Muscle layer of colon (tissue), 2 donors: ENCODE measurements around the gene TUG1.

Experiments
- H3K27ac ChIP-seq: one replicate; pipeline ENCODE4 v1.7.0; 2013; ENCODE audit warnings: low read depth, mild to moderate bottlenecking, low read length, moderate library complexity
- H3K27me3 ChIP-seq, 2 donors: one replicate each; pipeline ENCODE4 v1.7.0; 2013; ENCODE audit warnings: low read length in 2 of 2, mild to moderate bottlenecking in 2 of 2; ENCODE audit not compliant: insufficient read depth in 2 of 2, control insufficient read depth in 1 of 2
- H3K36me3 ChIP-seq: one replicate; pipeline ENCODE4 v1.7.0; 2013; ENCODE audit warnings: mild to moderate bottlenecking, low read length; ENCODE audit not compliant: insufficient read depth
- H3K4me1 ChIP-seq: one replicate; pipeline ENCODE4 v1.7.0; 2013; ENCODE audit warnings: mild to moderate bottlenecking, low read length; ENCODE audit not compliant: insufficient read depth
- H3K4me3 ChIP-seq, 2 donors: one replicate each; pipeline ENCODE4 v1.7.0; 2013; ENCODE audit warnings: low read length in 2 of 2, low read depth in 1 of 2, mild to moderate bottlenecking in 1 of 2, moderate library complexity in 1 of 2
- H3K9ac ChIP-seq: one replicate; pipeline ENCODE4 v1.7.0; 2013; ENCODE audit warnings: low read length
- H3K9me3 ChIP-seq: one replicate; pipeline ENCODE4 v1.7.0; 2013; ENCODE audit warnings: mild to moderate bottlenecking, low read length
- donor health status: abdominal sarcoma.
- donor health status: Adenocarcinoma of cecum.

The TUG1 gene

DNA sequence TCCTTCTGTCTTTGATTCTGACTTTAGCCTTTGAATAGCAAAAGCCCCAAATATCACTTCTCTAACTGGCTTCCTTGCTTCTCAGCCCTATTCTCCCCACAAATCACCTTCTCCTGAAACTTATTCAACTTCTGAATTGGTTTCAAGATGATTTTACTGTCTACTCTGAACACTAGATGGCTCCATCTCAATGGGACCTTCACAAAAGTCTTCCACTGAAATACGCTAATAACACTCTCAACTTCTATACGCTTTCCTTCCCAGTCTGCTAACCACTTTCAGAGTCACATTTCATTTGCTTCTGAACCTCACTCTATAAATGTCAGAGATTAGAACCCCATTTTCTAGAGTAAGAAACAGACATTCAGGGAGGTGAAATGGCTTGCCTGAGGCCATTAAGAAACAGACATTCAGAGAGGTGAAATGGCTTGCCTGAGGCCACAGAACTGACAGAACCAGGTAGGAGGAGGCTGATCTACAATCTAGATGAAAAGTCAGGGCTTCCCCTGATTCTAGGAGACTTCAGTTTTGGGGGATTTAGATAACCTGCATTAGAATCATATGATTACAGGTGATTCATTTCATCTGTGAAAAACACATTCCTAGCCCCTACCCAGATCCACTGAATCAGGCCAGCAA, 21.1 kb upstream of the TUG1 start:
- H3K4me3 ChIP-seq, result no peak overlapping the region
- H3K27me3 ChIP-seq, result no peaks in the 10 kb centered on the region
- H3K9me3 ChIP-seq, result no peaks in the 10 kb centered on the region
- peaks cover 15% of the 10 kb centered on the region for H3K4me1 ChIP-seq
- peak overlapping the region; percentile 11 for H3K9ac ChIP-seq
- H3K27ac ChIP-seq, result peak overlapping the region; percentile 36
- H3K36me3 ChIP-seq, result peaks cover 68% of the 10 kb centered on the region

DNA sequence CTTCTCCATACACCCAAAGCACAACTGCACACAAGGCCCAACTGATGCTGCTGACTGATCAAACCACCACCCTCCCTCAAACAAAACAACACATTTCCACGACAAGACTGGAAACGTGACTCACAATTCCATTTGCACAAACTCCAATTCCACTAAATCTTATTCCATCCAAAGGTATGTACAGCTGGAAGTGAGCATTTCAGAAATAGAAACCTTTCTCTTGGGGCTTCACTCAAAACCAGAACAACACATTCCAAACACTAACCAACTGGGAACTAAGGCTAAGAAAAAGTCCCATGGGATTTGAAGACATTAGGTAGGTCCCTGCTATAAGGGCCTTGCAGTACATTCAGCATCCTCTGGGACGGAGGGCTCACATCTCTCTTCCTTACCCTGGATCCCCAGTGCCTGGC, 20.1 kb upstream of the TUG1 start:
- Histone ChIP-seq H3K9me3 (no peaks in the 10 kb centered on the region), H3K36me3 (peaks cover 72% of the 10 kb centered on the region), H3K9ac (no peak overlapping the region), H3K27me3 (no peaks in the 10 kb centered on the region), H3K27ac (no peak overlapping the region), H3K4me3 (no peak overlapping the region), H3K4me1 (peaks cover 15% of the 10 kb centered on the region)

DNA sequence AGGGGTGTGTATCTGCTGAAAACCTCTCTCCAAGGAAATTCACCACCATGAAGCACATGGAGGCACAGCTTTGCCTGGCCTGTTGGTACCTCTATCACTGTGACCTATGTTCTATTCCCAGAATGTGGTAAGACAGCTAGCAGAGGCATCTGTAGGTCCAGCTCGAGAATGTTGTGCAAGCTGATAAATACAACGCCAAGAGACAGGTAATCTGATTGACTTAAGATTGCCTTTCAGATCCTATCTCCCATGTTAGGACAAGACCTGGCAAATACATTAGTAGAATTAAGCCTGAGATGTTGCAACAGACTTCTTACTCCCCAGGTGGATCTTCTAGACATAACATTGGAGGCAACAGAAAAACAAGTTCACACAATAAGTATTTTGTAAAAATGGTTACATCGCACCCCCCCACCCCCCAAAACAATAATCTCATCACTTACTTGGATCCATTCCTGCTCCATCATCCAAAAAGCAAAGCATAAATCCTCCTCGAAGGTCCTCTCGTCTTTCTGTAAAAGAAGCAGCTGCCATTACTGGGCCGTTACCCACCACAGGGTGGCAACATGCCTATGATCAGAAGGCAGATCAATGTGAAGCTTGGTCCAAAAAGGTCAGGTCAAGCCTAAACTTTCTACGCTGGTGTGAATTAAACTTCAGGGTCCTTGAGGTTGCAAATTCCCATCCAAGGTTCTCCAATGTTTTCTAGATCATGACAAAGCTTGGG, 19.0 kb upstream of the TUG1 start:
- Histone ChIP-seq H3K9me3 (no peaks in the 10 kb centered on the region), H3K4me1 (peaks cover 15% of the 10 kb centered on the region), H3K27me3 (no peaks in the 10 kb centered on the region), H3K27ac (no peak overlapping the region), H3K4me3 (no peak overlapping the region), H3K9ac (no peak overlapping the region), H3K36me3 (peaks cover 68% of the 10 kb centered on the region)

DNA sequence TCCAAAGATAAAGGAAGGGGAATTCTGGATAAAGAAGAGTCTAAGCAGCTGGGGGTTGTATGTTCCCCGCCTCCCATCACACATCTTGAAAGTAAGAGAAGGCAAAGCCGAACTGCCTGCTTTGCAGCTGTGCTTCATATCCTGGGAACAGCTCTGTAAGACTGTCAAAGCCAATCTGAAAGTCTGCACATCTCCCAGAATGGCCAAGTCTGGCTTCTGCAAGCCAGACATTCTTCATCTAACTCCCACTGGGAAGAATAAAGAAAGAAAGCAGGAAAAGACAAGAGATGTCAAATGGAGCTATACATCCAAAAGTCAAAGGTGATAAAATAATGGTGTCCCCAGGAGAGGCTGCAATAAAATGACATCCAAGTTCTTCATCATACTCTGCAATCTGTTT, 15.9 kb upstream of the TUG1 start:
- H3K9me3 ChIP-seq, result no peaks in the 10 kb centered on the region
- H3K4me3 ChIP-seq, result no peak overlapping the region
- H3K36me3 ChIP-seq, result peaks cover 51% of the 10 kb centered on the region
- no peak overlapping the region for H3K9ac ChIP-seq
- no peaks in the 10 kb centered on the region for H3K27me3 ChIP-seq
- H3K4me1 ChIP-seq, result peaks cover 4% of the 10 kb centered on the region
- H3K27ac ChIP-seq, result no peak overlapping the region

DNA sequence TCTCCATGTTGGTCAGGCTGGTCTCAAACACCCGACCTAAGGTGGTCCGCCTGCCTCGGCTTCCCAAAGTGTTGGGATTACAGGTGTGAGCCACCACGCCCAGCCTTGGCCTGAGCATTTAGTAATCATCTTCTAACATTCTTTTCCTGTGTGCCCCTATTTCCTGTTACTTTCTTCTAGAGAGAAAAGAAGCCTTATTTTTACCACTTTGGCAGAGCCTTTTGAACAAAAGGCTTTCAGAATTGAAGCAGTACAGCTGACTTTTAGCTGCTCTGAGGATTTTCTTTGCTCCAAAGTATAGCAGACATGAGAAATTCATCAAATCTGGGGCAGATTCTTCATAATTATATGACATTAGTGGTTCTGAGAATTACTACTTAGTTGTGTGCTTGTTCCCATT, 13.9 kb upstream of the TUG1 start:
- H3K36me3 ChIP-seq, result peaks cover 33% of the 10 kb centered on the region
- no peaks in the 10 kb centered on the region for H3K9me3 ChIP-seq
- no peak overlapping the region for H3K4me3 ChIP-seq
- H3K4me1 ChIP-seq, result no peaks in the 10 kb centered on the region
- H3K27ac ChIP-seq, result no peak overlapping the region
- H3K27me3 ChIP-seq, result no peaks in the 10 kb centered on the region
- H3K9ac ChIP-seq, result no peak overlapping the region

DNA sequence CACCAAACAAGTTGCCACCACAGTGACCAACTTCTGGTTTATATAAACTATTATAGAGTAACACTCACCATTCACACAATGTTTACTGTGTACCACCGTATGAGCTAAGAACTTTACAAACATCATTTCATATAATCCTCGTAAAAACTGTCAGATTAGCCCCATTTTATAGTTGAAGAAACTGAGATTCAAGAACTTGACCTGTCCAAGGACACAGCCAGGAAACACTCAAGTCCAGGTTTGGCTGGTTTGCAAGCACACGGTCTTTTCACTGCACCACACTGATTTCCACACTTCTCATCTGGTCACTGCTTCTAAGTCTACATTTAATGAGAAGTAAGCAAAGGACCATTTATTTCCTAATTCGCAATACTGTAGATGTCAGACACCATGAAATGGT, 4.2 kb upstream of the TUG1 start:
- H3K4me3 ChIP-seq, result no peak overlapping the region
- no peaks in the 10 kb centered on the region for H3K36me3 ChIP-seq
- no peak overlapping the region for H3K9ac ChIP-seq
- no peak overlapping the region for H3K27ac ChIP-seq
- H3K4me1 ChIP-seq, result peaks cover 4% of the 10 kb centered on the region
- H3K9me3 ChIP-seq, result no peaks in the 10 kb centered on the region
- H3K27me3 ChIP-seq, result no peaks in the 10 kb centered on the region

DNA sequence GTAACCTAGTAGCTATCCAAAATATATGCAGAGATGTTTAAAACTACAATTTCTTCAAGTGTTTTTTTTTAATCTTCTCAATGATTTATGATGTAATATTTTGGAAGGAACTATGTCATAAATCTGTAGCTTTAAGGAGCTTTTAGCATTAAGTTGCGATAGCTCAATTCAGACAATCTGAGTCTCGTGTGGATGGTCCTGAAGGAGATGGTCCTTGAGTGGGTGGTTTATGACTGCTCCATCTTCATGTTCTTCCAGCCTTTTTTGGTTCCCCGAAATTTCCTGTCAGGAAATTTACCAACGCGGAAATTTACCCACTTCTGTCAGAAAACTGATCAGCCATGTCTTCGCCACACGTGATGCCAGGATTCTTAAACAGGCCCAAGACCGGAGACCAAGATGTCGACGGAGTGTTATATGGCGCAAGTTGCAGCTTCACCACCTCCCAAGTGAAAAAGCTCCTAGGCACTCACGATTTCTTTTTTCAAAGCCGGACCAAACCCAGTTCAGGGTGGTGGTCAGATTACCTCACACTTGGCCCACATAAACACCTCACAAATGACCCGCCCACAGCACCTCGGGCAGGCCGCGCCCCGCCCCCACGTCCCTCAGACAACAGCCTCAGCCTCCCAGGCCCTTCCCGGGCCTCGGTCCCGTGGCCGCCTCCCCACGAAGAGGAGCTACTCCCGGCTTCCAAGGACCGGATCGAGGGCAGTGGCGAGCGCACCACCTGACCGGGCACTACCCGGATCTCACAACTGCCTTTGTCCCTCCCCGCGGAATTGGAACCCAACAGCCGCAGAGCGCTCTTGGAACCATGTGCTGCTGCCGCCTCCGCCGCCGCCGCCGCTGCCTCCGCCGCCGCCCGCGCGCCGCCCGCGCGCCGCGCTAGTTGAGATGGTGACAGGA, 796 bp upstream of the TUG1 start, which contains the start of gene MORC2:
TSS of gene MORC2 (minus strand) at position 760 of the 909 bp plus-strand sequence. CDS start 885 bp downstream, outside the sequence.
- peak within 1 kb of the TSS; percentile 87 for H3K27ac ChIP-seq
- H3K9me3 ChIP-seq, result peaks cover 18% of the 10 kb centered on the region

DNA sequence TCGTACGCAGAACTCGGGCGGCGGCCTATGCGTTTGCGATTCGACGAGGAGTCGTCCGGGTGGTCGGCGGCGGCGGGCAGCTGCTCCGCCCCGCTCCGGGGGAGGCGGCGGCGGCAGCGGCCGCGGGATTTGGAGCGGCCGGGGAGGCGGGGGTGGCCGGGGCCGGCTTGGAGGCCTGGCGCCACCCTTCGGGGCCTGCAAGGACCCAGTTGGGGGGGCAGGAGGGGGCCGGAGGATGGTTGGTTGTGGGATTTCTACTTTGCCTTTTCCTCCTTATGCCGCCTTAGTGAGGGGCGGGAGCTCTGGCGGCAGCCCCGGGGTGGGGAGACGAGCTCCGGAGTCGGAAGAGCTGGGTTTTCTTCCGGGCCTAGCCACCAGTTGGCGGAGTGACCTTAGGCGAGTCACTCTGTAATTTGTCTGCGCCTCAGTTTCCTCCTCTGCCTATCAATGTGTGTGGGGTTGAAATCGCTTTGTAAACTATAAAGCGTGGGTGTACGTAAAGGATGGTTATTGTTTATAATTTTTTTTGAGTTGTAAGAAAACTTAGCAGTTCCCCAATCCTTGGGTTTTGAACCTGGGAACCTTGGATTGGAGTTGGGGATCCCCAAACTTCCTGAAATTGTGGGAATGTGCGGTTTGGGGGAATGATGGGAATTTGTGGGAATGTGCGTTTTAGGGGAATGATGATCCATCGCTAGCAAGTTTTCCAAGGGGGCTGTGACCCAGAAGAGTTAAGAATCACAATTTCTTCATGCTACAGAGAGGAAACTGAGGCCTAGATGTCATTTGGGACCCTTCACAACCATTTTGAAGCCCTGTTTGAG, 679 bp downstream of the TUG1 start:
- Histone ChIP-seq H3K9ac (peak overlapping the region; percentile 54), H3K36me3 (peaks cover 29% of the 10 kb centered on the region), H3K27me3 (no peaks in the 10 kb centered on the region), H3K4me1 (peaks cover 25% of the 10 kb centered on the region), H3K4me3 (peak overlapping the region; percentile 91 to 92), H3K9me3 (peaks cover 28% of the 10 kb centered on the region), H3K27ac (peak overlapping the region; percentile 87)

More for the DNA sequence above, 796 bp upstream of the TUG1 start, which contains the start of gene MORC2:
- Histone ChIP-seq H3K36me3 (peaks cover 20% of the 10 kb centered on the region), H3K27me3 (no peaks in the 10 kb centered on the region), H3K4me1 (peaks cover 25% of the 10 kb centered on the region), H3K9ac (peak within 1 kb of the TSS; percentile 54), H3K4me3 (peak within 1 kb of the TSS; percentile 91 to 92)

DNA sequence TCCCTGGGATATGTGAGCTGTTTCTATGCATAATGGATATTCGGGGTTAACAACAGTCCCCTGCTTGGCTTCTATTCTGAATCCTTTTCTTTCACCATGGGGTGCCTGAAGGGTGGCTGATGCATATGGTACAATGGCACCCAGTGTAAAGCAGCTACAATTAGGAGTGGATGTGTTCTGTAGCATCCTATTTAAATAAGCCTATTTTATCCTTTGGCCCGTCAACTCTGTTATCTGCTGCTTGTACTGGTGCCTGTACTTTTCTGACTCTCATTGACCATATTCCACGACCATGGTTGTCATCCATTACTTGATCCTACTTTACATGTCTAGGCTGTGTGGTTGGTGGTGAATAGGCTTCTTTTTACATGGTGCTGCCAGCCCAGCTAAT, 1.3 kb downstream of the TUG1 start:
- peaks cover 35% of the 10 kb centered on the region for H3K36me3 ChIP-seq
- no peak overlapping the region for H3K27ac ChIP-seq
- H3K4me1 ChIP-seq, result peaks cover 25% of the 10 kb centered on the region
- no peaks in the 10 kb centered on the region for H3K27me3 ChIP-seq
- peak overlapping the region; percentile 54 for H3K9ac ChIP-seq
- peaks cover 34% of the 10 kb centered on the region for H3K9me3 ChIP-seq
- H3K4me3 ChIP-seq, result peak overlapping the region; percentile 91 to 92

DNA sequence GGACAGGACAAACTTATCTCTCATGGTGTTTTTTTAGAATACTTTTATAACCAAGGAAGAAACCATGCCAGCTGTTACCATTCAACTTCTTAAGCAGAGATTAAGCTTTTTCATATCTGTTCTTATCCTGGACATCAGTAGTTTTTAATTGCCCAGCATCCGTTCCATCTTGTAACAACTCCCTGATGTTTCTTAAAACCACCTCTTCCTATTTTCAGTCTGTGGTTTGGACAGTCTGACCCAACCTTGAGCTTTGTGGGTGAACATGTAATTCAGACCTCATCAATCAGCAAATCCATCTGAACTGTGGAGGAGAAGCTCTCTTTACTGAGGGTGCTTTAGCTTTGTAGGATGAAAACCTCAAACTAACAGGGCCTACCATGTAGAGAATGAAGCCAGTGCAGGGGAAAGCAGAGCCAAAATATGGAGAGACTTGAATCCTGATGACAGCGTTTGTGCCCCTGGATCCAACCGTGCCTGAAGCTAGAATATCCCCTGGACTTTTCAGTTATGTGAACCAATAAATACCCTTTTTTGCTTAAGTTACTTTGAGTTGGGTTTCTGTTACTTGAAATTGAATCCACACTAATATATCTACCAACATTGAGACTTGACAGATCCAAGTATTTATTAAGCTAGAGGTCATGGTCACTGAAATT, 9.4 kb downstream of the TUG1 start:
- Histone ChIP-seq H3K4me1 (no peaks in the 10 kb centered on the region), H3K36me3 (peaks cover 18% of the 10 kb centered on the region), H3K9ac (no peak overlapping the region), H3K4me3 (no peak overlapping the region), H3K27me3 (no peaks in the 10 kb centered on the region), H3K27ac (no peak overlapping the region), H3K9me3 (peaks cover 24% of the 10 kb centered on the region)
